K562 (cell line): ENCODE measurements around the gene RBM19. TPM values are rescaled to one million over a fixed set of nuclear protein-coding genes. Genes with fewer than 3 reads are reported as not detected.
A peak's percentile ranks its signal among the peaks of the same experiment; 100 is the strongest.

Experiments
- CAMTA2 ChIP-seq: fragments of 250-450 bp; sonication (Bioruptor Pico); conservative IDR thresholded peaks from 2 replicates; pipeline ENCODE4 v1.5.1; 2022
- FOXM1 ChIP-seq, 2 experiments: fragments of 450-650 bp in 1 of 2; sonication (generic) in 1 of 2; formaldehyde crosslinking in 1 of 2; IDR thresholded peaks; 2 replicates each; pipeline versions ENCODE4 v1.6.1 to v1.9.0; 2017 to 2022; ENCODE audit warnings: low read depth in 2 of 2, mild to moderate bottlenecking in 2 of 2, missing genetic modification reagents in 1 of 2, moderate library complexity in 1 of 2
- FOXP1 ChIP-seq: sonication (generic); formaldehyde crosslinking; IDR thresholded peaks from 2 replicates; pipeline ENCODE4 v1.8.0; 2022; ENCODE audit warnings: mild to moderate bottlenecking, missing genetic modification reagents
- GATA2 ChIP-seq: sonication (generic); formaldehyde crosslinking; IDR thresholded peaks from 2 replicates; pipeline ENCODE4 v1.4.0; 2020; ENCODE audit warnings: mild to moderate bottlenecking, missing genetic modification reagents
- HINFP ChIP-seq: fragments of 450-650 bp; conservative IDR thresholded peaks from 2 replicates; pipeline ENCODE4 v1.6.1; 2016; ENCODE audit warnings: missing genetic modification characterization, low read depth, mild to moderate bottlenecking, control low read depth, missing compliant biosample characterization
- HNRNPUL1 ChIP-seq: fragments of 200-400 bp; formaldehyde crosslinking; IDR thresholded peaks from 2 replicates; pipeline ENCODE4 v1.6.1; 2017; ENCODE audit warnings: low read length
- KLF1 ChIP-seq: fragments of 450-650 bp; IDR thresholded peaks from 2 replicates; pipeline ENCODE4 v1.6.1; 2016; ENCODE audit warnings: missing genetic modification characterization, missing compliant biosample characterization
- POLR2AphosphoS5 ChIP-seq: IDR thresholded peaks from 2 replicates; pipeline ENCODE4 v1.6.1; 2011; ENCODE audit warnings: mild to moderate bottlenecking, low read depth, low read length, moderate library complexity; ENCODE audit not compliant: control insufficient read depth, insufficient read depth
- PYGO2 ChIP-seq: fragments of 450-650 bp; IDR thresholded peaks from 2 replicates; pipeline ENCODE4 v1.6.1; 2016; ENCODE audit warnings: mild to moderate bottlenecking, missing genetic modification characterization, moderate library complexity, missing compliant biosample characterization
- RBM15 ChIP-seq: fragments of 200-400 bp; formaldehyde crosslinking; IDR thresholded peaks from 2 replicates; pipeline ENCODE4 v1.6.1; 2018; ENCODE audit warnings: mild to moderate bottlenecking, low read length, moderate library complexity; ENCODE audit not compliant: insufficient read depth
- SRSF9 ChIP-seq: fragments of 200-400 bp; formaldehyde crosslinking; IDR thresholded peaks from 2 replicates; pipeline ENCODE4 v1.6.1; 2017; ENCODE audit warnings: low read depth, low read length, borderline replicate concordance
- THRB ChIP-seq: fragments of 450-650 bp; formaldehyde crosslinking; conservative IDR thresholded peaks from 2 replicates; pipeline ENCODE4 v1.4.0; 2022; ENCODE audit warnings: mild to moderate bottlenecking, missing genetic modification characterization
- ZBTB5 ChIP-seq: fragments of 450-650 bp; IDR thresholded peaks from 2 replicates; pipeline ENCODE4 v1.6.1; 2017; ENCODE audit warnings: antibody characterized with exemption
- ZFP36 ChIP-seq: fragments of 150-350 bp; IDR thresholded peaks from 2 replicates; pipeline ENCODE4 v1.6.1; 2018; ENCODE audit warnings: low read length, low read depth; ENCODE audit not compliant: partially characterized antibody
- ZNF124 ChIP-seq: sonication (generic); formaldehyde crosslinking; IDR thresholded peaks from 2 replicates; pipeline ENCODE4 v1.8.1; 2022; ENCODE audit warnings: missing genetic modification reagents
- ZNF280B ChIP-seq: fragments of 250-450 bp; sonication (Bioruptor Pico); IDR thresholded peaks from 2 replicates; pipeline ENCODE4 v1.5.1; 2021; ENCODE audit warnings: mild to moderate bottlenecking
- ZNF639 ChIP-seq, 2 experiments: fragments of 200-800 bp in 1 of 2; sonication (Bioruptor generic) in 1 of 2; sonication (generic) in 1 of 2; formaldehyde crosslinking in 1 of 2; IDR thresholded peaks in 1 of 2; conservative IDR thresholded peaks in 1 of 2; 2 replicates each; pipeline versions ENCODE4 v1.5.0 to v1.6.1; 2016 to 2020; ENCODE audit warnings: missing compliant biosample characterization in 1 of 2, missing genetic modification characterization in 1 of 2, missing genetic modification reagents in 1 of 2
- ZNF695 ChIP-seq: fragments of 450-650 bp; formaldehyde crosslinking; IDR thresholded peaks from 2 replicates; pipeline ENCODE4 v1.4.0; 2020; ENCODE audit warnings: mild to moderate bottlenecking, moderate library complexity
- ZSCAN29 ChIP-seq: fragments of 450-650 bp; IDR thresholded peaks from 2 replicates; pipeline ENCODE4 v1.6.1; 2017
- polyA plus RNA-seq, 8 experiments: library from polyadenylated mRNA; depleted of rRNA in 4 of 8; stranded (reverse) in 5 of 8; unstranded in 3 of 8; fragments of >200 nt; fragmentation: Nextera tagmentation in 2 of 8; fragmentation: Illumina TruSeq in 1 of 8; extraction: Ambion mirVana in 2 of 8; extraction: Trizol in 1 of 8; gene quantifications; 2 replicates each; pipeline versions ENCODE4 v1.2.1 to v1.2.3, GENCODE V29; 2011 to 2014; ENCODE audit warnings: inconsistent platforms in 1 of 8, missing spikeins in 1 of 8
- total RNA-seq, 7 experiments: library from RNA; depleted of rRNA in 6 of 7; stranded (reverse); fragments of >200 nt in 6 of 7; fragmentation: Illumina TruSeq in 2 of 7; extraction: Trizol in 2 of 7; gene quantifications; 2 replicates each; pipeline versions ENCODE4 v1.2.1 to v1.2.3, GENCODE V29; 2011 to 2021; ENCODE audit warnings: low replicate concordance in 1 of 7

The RBM19 gene
- total and polyA plus RNA-seq, 9 of the 15 experiments (the other 6 are each of a cell fraction or from before 2014, with no cell fraction given): 16.0 to 58.4 (median 37.9) TPM

GRCh38 chr12:113912760-113913329 is 53.3 kb downstream of the RBM19 start (continued):
- TF ChIP-seq ZBTB5: no peak
- TF ChIP-seq HINFP: no peak
- TF ChIP-seq ZNF639 (CRISPR knock-in tag; conservative IDR thresholded peaks at IDR 0.05 in 1 of 2, IDR thresholded peaks at IDR 0.05 in 1 of 2): no peak
- TF ChIP-seq SRSF9: no peak
- no peak for TF ChIP-seq CAMTA2 (CRISPR knock-in tag)
- TF ChIP-seq ZFP36: no peak
- TF ChIP-seq POLR2AphosphoS5: 0 out of 2 replicates have a peak, but pooled peaks have one; percentile 20
- TF ChIP-seq PYGO2 (tag): no peak
- TF ChIP-seq ZNF124 (CRISPR knock-in tag): no peak
- TF ChIP-seq FOXP1 (CRISPR knock-in tag): no peak
- TF ChIP-seq RBM15: no peak
- no peak for TF ChIP-seq ZNF280B
- no peak for TF ChIP-seq ZNF695 (CRISPR knock-in tag)
- TF ChIP-seq KLF1 (tag): no peak
- TF ChIP-seq THRB (CRISPR knock-in tag): no peak
- no peak for TF ChIP-seq FOXM1 (IDR thresholded peaks at IDR 0.05; ENCODE audit: low read depth)
- no peak for TF ChIP-seq FOXM1 (CRISPR knock-in tag; IDR thresholded peaks at IDR 0.05; ENCODE audit: low read depth)
- no peak for TF ChIP-seq GATA2 (CRISPR knock-in tag)
- TF ChIP-seq HNRNPUL1: no peak
- TF ChIP-seq ZSCAN29: no peak
